HepG2 (cell line): ENCODE data around the gene PRSS53. TPM values are rescaled to one million over a fixed set of nuclear protein-coding genes. Genes with fewer than 3 reads are reported as not detected.

Experiments
- ASH2L ChIP-seq: fragments of 300-600, 200-600 bp; sonication (generic); IDR thresholded peaks from 2 replicates; pipeline ENCODE4 v1.7.0; 2017; ENCODE audit warnings: low read depth, mild to moderate bottlenecking, moderate library complexity, mixed read lengths, low read length; ENCODE audit not compliant: insufficient read length
- GFI1 ChIP-seq: sonication (generic); formaldehyde crosslinking; IDR thresholded peaks from 2 replicates; pipeline ENCODE4 v1.5.0; 2020; ENCODE audit warnings: missing genetic modification reagents, mild to moderate bottlenecking, borderline replicate concordance
- GPBP1L1 ChIP-seq: sonication (generic); formaldehyde crosslinking; IDR thresholded peaks from 2 replicates; pipeline ENCODE4 v1.5.0; 2020; ENCODE audit warnings: mild to moderate bottlenecking, missing genetic modification reagents
- HHEX ChIP-seq: IDR thresholded peaks from 2 replicates; pipeline ENCODE4 v1.6.1; 2016; ENCODE audit warnings: control low read depth
- NFAT5 ChIP-seq: sonication (generic); formaldehyde crosslinking; IDR thresholded peaks from 2 replicates; pipeline ENCODE4 v1.4.0; 2020; ENCODE audit warnings: missing genetic modification reagents
- NKX3-1 ChIP-seq: sonication (generic); formaldehyde crosslinking; IDR thresholded peaks from 2 replicates; pipeline ENCODE4 v1.5.0; 2020; ENCODE audit warnings: missing genetic modification reagents
- TAF1 ChIP-seq: sonication (generic); formaldehyde crosslinking; IDR thresholded peaks from 2 replicates; pipeline ENCODE4 v1.4.0; 2020; ENCODE audit warnings: missing genetic modification reagents
- ZBTB2 ChIP-seq: sonication (generic); formaldehyde crosslinking; IDR thresholded peaks from 2 replicates; pipeline ENCODE4 v1.8.0; 2022; ENCODE audit warnings: low read depth, missing genetic modification reagents
- ZBTB25 ChIP-seq: IDR thresholded peaks from 2 replicates; pipeline ENCODE4 v1.6.1; 2018; ENCODE audit warnings: missing genetic modification reagents
- ZBTB43 ChIP-seq: sonication (generic); formaldehyde crosslinking; conservative IDR thresholded peaks from 2 replicates; pipeline ENCODE4 v1.4.0; 2020; ENCODE audit warnings: missing genetic modification reagents
- ZBTB49 ChIP-seq: sonication (generic); formaldehyde crosslinking; IDR thresholded peaks from 2 replicates; pipeline ENCODE4 v1.4.0; 2020; ENCODE audit warnings: missing genetic modification reagents, borderline replicate concordance
- ZFP36 ChIP-seq: fragments of 150-350 bp; IDR thresholded peaks from 2 replicates; pipeline ENCODE4 v1.6.1; 2018; ENCODE audit warnings: borderline replicate concordance, low read length, low read depth; ENCODE audit not compliant: partially characterized antibody
- ZNF749 ChIP-seq: sonication (generic); formaldehyde crosslinking; IDR thresholded peaks from 2 replicates; pipeline ENCODE4 v1.8.0; 2022; ENCODE audit warnings: mild to moderate bottlenecking, missing genetic modification reagents, moderate library complexity, borderline replicate concordance
- ZNF883 ChIP-seq: sonication (generic); formaldehyde crosslinking; IDR thresholded peaks from 2 replicates; pipeline ENCODE4 v1.5.1; 2020; ENCODE audit warnings: mild to moderate bottlenecking, missing genetic modification reagents; ENCODE audit errors: not compliant biosample characterization
- polyA plus RNA-seq, 8 experiments: library from polyadenylated mRNA; depleted of rRNA in 3 of 8; stranded (reverse) in 7 of 8; unstranded in 1 of 8; fragments of >200 nt; fragmentation: Illumina TruSeq in 4 of 8; extraction: Trizol in 4 of 8; gene quantifications; 2 replicates each; pipeline versions ENCODE4 v1.2.1 to v1.2.3, GENCODE V29; 2011 to 2016; ENCODE audit warnings: low read depth in 4 of 8, missing spikeins in 1 of 8, mixed read lengths in 1 of 8; ENCODE audit not compliant: insufficient read depth in 1 of 8
- total RNA-seq, 5 experiments: library from RNA; depleted of rRNA; stranded (reverse); fragments of >200 nt; fragmentation: Illumina TruSeq; extraction: Trizol; gene quantifications; 2 replicates each; pipeline ENCODE4 v1.2.3, GENCODE V29; 2016; ENCODE audit warnings: low read depth in 1 of 5

Gene PRSS53
- total and polyA plus RNA-seq, 2 of the 13 experiments (the other 11 are each of a cell fraction or from before 2014, with no cell fraction given), result 2.2 to 7.4 TPM

- no peak for TF ChIP-seq GPBP1L1 (CRISPR knock-in tag)
- no peak for TF ChIP-seq NFAT5 (CRISPR knock-in tag)
- no peak for TF ChIP-seq HHEX (CRISPR knock-in tag)
- TF ChIP-seq ZBTB2 (CRISPR knock-in tag), result no peak; the same call in 1 of the 2 replicates
- no peak for TF ChIP-seq NKX3-1 (CRISPR knock-in tag)
- peak; percentile 79 for TF ChIP-seq ZNF749
- TF ChIP-seq ZNF883 (CRISPR knock-in tag), result peak; percentile 78
- peak; percentile 30; the same call in 1 of the 2 replicates for TF ChIP-seq ZBTB43 (CRISPR knock-in tag)
- TF ChIP-seq TAF1 (CRISPR knock-in tag), result peak; percentile 71
- TF ChIP-seq ZBTB49 (CRISPR knock-in tag), result peak; percentile 27; the same call in 1 of the 2 replicates
- peak; percentile 55; the same call in 1 of the 2 replicates for TF ChIP-seq GFI1 (CRISPR knock-in tag)
- no peak for TF ChIP-seq ZFP36
- TF ChIP-seq ZBTB25 (CRISPR knock-in tag), result no peak; the same call in 1 of the 2 replicates
- peak; percentile 40 for TF ChIP-seq ASH2L
These were observed 19.5 kb upstream of the PRSS53 start, which contains the start of gene BCKDK (continued) for GRCh38 chr16:31108035-31108793.
